ENCODE measurements around the gene HIC2. TPM values are rescaled to one million over a fixed set of nuclear protein-coding genes. Genes with fewer than 3 reads are reported as not detected.
A peak's percentile ranks its signal among the peaks of the same experiment; 100 is the strongest.
"Not testable (repeated sequence)": the region's sequence is repeated elsewhere in the genome, so short reads cannot be mapped to it uniquely, and the experiment has no call there.

HIC2 gene
- total RNA-seq, 4 donors from 2014 or later, result 3.7 to 7.3 (median 5.4) TPM

DNA sequence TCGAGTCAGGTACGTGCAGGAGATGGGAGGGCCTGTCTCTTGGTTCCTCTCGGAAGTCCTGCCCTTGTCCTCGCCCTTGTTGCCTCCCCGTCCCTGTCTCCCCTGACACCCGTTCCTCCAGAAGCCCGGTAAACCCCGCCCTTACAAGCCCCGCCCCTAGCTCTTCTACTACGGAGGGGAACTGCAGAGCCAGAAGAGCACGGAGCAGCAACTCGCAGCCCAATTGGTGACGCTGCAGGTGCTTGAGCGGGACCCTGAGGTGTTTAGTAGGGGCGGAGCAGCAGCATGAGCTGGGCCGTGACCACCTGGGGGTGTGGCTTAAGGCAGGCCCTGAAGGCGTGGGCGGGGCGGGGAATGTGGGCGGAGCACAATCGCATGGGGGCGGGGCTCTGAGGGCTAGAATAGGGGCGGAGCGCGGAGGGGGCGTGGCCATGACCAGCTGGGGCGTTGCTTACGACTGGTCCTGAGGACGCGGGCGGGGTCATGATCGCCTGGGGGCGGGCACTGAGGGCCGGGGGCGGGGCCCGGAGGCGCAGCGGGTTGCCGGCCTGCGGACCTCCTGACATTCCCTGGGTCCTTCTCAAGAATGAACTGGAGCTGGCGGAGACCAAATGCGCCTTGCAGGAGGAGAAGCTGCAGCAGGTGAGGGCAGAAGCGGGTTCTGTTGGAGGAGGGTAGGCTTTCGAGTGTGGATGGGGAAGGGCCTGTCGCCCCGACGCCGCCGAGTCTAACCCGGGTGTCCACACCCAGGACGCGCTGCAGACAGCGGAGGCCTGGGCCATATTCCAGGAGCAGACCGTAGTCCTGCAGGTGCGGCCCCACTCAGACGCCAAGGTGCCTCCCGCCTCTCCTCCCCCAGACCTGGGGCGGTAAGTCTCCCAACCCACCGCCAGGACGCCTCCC is 51.3 kb downstream of the HIC2 start:
- H3K27me3 ChIP-seq; DNase-seq (ENCODE audit: extremely low spot score); H3K36me3 ChIP-seq; intact Hi-C loops (cut with DNase I); H3K4me1 ChIP-seq; H3K9me3 ChIP-seq: not testable (repeated sequence)
- WGBS, result 3% methylated on average over 8 of the region's 60 CpGs
- H3K27ac ChIP-seq (replicated peaks in 1 of 4), result peak overlapping the region; percentile 63 to 75 (median 71)
- peak overlapping the region; percentile 47 to 63 (median 52) for H3K4me3 ChIP-seq

DNA sequence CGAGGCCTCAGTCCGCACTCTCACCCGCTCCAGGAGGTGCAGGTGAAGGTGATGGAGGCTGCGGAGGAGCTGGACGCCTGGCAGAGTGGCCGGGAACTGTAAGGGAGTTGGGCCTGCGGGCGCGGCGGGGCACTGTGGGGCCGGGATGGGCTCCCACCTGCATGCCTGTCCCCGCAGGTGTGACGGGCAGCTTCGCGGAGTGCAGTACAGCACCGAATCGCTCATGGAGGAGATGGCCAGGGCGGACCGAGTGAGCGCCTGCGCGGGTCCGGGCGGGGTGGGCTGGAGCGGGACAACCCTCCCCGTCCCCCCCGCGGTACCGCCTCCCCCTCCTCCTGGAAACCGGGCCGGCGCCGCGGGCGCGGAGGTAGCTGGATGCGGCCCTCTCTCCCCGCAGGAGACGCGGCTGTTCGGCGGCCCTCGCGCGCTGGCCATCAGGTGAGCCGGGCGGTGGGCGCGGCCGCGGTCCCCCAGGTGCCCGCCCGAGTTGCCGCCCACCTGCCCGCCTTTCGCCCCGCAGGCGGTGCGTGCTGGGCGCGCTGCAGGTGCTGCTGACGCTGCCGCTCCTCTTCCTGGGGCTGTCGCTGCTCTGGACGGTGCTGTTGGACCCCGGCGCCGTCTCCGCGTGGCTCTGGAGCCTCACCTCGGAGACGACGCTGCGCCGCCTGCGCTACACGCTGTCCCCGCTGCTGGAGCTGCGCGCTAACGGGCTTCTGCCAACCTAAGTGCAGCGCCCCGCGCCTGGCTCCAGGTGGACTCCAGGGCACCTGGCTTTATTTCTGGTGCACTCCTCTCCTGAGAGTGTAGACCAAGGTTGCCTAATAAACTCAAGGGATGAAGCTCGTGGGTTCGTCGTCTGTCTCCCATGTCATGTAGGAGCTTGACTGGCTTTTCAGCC is 52.2 kb downstream of the HIC2 start:
- H3K27ac ChIP-seq (replicated peaks in 1 of 4); intact Hi-C loops (cut with DNase I); H3K9me3 ChIP-seq; H3K27me3 ChIP-seq; H3K36me3 ChIP-seq; H3K4me1 ChIP-seq; H3K4me3 ChIP-seq; DNase-seq (ENCODE audit: extremely low spot score): not testable (repeated sequence)
- WGBS, result no CpG with 5 or more reads among the region's 87 CpGs

DNA sequence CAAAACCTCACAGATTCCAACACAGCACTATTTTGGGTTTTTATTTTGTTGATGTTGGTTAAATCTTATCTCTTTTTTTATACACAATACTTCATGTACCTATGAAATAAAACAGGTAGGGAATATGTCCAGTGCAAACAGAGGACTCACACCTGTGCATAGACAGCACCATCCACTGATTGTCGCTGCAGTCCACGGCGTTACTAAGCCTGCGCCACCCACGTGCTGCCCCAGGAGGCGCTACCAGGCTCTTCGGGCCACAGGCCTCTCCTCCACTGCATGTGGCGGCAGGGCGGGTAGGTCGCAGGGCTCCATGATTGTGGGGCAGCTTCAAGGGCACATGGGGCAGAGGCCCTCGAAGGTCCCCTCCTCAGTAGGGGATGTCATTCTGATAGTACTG is 55.8 kb downstream of the HIC2 start:
- H3K27ac ChIP-seq (replicated peaks in 1 of 4); H3K27me3 ChIP-seq; H3K4me3 ChIP-seq; DNase-seq (ENCODE audit: extremely low spot score); intact Hi-C loops (cut with DNase I); H3K9me3 ChIP-seq; H3K36me3 ChIP-seq; H3K4me1 ChIP-seq: not testable (repeated sequence)
- WGBS, result no CpG with 5 or more reads among the region's 11 CpGs

DNA sequence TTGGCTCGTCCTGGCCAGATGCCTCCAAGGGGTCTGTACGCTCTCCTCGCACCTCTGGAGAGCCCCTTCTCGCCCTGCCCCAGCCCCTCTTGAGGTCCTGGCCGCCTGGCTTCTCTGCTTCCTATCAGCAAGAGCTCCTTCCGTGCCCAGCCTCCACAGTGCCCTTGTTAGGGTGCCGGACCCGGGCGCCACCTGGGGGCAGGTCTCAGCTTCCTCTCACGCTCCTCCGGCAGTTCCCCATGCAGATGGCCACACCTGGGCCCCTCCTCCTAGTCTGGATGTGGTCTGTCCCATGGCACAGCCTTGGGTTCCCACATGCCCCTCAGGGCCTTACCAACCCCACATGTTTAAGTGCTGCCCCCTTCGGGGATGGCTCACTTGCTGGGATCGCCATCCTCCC is 56.5 kb downstream of the HIC2 start:
- H3K27me3 ChIP-seq; intact Hi-C loops (cut with DNase I); DNase-seq (ENCODE audit: extremely low spot score); H3K9me3 ChIP-seq; H3K4me3 ChIP-seq; H3K4me1 ChIP-seq; H3K36me3 ChIP-seq; H3K27ac ChIP-seq (replicated peaks in 1 of 4): not testable (repeated sequence)
- no CpG with 5 or more reads among the region's 13 CpGs for WGBS

DNA sequence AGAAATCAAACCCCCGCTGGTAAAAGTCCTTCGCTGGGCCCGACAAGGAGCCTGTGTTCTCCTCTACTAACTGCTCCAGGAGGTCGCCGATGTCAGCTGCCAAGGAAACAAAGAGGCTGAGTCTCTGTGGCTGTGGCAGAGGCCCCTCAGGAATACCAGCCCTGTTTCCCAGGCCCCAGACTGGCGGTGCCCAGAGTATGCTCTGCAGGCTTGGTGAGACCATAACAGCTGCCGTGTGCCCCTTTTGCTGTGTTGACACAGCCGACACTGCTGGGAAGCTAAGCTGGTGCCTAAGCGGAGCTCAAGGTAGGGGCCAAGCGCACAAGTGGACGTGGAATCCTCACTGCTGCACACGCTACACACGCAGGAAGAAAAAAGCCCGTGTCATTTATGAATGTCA is 66.9 kb downstream of the HIC2 start:
- DNase-seq (ENCODE audit: extremely low spot score); H3K27me3 ChIP-seq; H3K9me3 ChIP-seq; intact Hi-C loops (cut with DNase I); H3K27ac ChIP-seq (replicated peaks in 1 of 4); H3K4me3 ChIP-seq; H3K4me1 ChIP-seq; H3K36me3 ChIP-seq: not testable (repeated sequence)
- no CpG with 5 or more reads among the region's 14 CpGs for WGBS

DNA sequence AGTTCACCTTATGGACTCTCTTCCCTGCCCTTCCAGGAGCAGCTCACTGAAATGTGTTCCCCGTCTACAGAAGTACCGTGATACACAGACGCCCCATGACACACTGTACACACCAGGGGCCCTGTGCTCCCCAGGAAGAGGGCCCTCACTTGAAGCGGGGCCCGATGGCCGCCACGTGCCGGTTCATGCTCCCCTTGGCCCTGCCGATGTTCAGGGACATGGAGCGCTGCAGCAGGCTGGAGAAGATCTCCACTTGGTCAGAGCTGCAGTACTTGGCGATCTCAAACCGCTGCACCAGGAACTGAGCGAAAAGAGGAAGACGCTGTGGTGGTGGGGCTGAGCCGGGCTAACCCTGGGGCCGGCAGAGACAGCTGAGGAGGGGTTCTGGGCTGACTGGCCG is 70.6 kb downstream of the HIC2 start:
- no CpG with 5 or more reads among the region's 17 CpGs for WGBS
- H3K27ac ChIP-seq (replicated peaks in 1 of 4); intact Hi-C loops (cut with DNase I); DNase-seq (ENCODE audit: extremely low spot score); H3K36me3 ChIP-seq; H3K27me3 ChIP-seq; H3K9me3 ChIP-seq; H3K4me3 ChIP-seq; H3K4me1 ChIP-seq: not testable (repeated sequence)

DNA sequence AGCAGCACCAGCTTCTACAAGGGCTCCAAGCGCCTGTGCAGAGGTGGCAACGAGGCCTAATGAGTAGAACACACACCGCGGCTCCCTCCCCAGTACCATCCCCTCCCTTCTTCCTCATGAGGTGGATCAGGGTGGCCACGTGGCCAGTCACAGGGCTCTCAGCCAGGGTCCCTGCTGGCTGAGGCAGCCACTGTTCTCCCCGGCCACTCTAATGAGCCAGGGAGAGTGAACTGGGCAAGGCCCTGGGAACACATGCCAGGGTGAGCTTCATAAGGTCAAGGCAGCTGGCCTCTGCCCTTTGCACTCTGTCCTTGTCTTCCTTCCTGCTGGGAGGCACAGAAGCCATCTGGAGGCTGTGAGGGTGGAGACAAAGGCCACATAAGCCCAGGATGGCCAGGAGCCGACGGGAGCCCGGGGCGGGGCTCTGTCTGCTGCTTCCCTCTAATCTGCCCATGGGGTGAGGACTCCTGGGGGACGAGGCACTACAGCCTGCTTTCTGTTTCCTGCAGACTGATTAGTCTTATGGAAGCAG is 72.0 kb downstream of the HIC2 start:
- intact Hi-C loops (cut with DNase I); DNase-seq (ENCODE audit: extremely low spot score); H3K4me3 ChIP-seq; H3K9me3 ChIP-seq; H3K4me1 ChIP-seq; H3K27me3 ChIP-seq; H3K36me3 ChIP-seq; H3K27ac ChIP-seq (replicated peaks in 1 of 4): not testable (repeated sequence)
- no CpG with 5 or more reads among the region's 11 CpGs for WGBS

DNA sequence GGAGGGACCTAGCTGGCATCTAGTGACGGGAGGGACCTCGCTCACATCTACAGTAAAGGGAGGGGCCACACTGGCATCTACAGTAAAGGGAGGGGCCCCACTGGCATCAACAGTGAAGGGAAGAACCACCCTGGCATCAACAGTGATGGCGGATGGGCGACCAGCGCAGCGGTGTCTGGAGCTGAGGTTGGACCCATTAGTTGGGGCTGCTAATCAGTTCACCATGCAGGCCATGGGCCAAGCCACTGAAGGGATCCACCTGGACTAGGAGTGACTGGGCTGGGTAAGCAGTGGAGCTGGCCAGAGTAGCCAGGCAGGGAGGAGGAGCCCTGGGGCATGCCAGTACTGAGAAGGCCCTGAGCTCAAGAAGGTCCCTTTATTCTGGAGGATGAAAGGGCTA is 73.4 kb downstream of the HIC2 start:
- intact Hi-C loops (cut with DNase I); H3K36me3 ChIP-seq; H3K27ac ChIP-seq (replicated peaks in 1 of 4); H3K9me3 ChIP-seq; H3K4me1 ChIP-seq; H3K27me3 ChIP-seq; H3K4me3 ChIP-seq: not testable (repeated sequence)
- WGBS, result 98% methylated on average over 6 of the region's 6 CpGs
- peak; percentile 62 for DNase-seq (ENCODE audit: extremely low spot score)

DNA sequence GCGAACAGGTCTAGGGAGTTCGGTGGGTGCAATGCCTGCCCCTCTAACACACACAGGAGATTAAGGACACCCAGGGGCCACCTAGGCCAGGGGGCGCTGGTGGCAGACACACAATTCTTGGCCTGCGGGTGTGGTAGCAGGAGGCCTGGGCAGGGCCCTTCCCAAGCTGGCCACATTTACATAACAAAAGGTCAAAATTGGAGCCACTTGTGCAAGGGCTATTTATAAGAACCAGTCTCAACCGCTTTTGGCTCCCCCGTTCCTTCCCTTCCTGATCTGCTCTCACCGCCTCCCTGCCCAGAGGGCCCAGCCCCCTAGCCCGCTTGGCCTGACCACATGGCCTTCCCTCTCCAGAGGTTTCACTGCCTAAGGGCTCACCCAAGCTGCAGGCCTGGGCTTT is 75.1 kb downstream of the HIC2 start:
- DNase-seq (ENCODE audit: extremely low spot score); intact Hi-C loops (cut with DNase I); H3K9me3 ChIP-seq; H3K36me3 ChIP-seq; H3K27me3 ChIP-seq; H3K4me3 ChIP-seq; H3K4me1 ChIP-seq; H3K27ac ChIP-seq (replicated peaks in 1 of 4): not testable (repeated sequence)
- no CpG with 5 or more reads among the region's 8 CpGs for WGBS

DNA sequence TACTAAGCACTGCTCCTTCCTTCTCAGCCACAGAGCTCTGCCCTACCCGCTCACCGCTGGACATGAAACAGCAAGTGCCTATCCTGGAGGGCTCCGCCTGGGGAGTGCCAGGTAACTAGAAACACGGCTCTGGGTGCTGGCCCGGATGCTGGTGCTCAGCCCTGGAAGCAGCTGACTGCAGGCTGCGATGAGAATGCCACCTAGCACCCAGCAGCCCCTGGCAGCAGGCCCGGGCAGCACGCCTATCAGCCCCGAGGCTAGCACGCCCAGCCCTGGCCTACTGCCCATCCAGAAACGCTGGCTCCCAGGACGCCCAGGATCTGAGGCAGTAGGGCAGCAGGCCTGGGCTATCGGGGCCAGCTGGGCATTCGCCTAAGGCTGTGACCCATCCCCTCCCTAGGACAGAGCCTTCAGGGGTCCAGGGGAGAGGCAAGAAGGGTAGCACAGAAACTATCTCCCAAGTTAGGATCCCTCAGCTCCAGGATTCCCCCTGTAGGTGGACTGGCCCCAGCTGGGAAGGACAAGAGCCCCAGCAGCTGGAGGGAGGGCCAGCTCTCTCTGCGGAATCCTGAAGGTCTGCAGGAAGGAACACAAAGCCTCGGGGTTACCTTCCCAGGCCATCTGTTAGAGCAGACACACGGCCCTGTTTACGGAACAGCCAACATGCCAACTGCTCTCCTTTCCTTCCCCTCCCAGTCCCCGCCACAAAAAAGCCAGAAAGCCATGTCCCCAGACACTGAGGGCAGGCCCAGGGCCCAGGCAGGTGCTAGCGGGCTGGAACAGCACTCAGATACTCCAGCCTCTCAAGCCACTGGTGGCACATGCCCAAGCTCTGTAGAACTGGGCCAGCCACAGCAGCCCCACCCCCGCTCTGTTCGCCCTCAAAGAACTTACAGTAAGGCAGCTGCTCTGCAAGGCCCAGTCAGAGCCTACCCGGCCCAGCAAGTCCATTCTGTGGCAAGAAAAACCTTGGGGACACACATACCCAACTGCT is 76.9 kb downstream of the HIC2 start:
- H3K27me3 ChIP-seq; H3K4me3 ChIP-seq; H3K36me3 ChIP-seq; H3K27ac ChIP-seq (replicated peaks in 1 of 4); DNase-seq (ENCODE audit: extremely low spot score); H3K4me1 ChIP-seq; H3K9me3 ChIP-seq; intact Hi-C loops (cut with DNase I): not testable (repeated sequence)
- WGBS, result no CpG with 5 or more reads among the region's 23 CpGs

DNA sequence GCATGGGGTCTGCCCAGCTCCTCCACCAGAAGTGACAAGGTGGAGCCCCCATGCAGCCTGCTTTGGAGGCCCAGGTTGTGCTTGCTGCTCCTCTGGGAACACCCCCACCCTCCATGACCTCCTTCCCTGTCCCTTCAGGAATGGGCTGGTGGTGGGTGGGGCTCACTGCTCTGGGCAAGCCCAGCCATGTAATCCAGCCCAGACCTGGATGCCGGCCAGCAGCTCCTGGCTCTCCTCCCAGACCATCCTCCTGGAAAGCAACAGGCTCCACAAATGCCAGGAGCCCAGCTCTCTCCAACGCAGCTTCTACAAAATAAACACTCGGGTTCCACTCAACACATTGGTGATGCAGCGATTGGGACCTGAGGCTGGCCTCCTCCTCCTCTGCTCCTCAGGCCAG is 80.8 kb downstream of the HIC2 start:
- H3K27ac ChIP-seq (replicated peaks in 1 of 4); H3K4me3 ChIP-seq; intact Hi-C loops (cut with DNase I); H3K4me1 ChIP-seq; DNase-seq (ENCODE audit: extremely low spot score); H3K9me3 ChIP-seq; H3K27me3 ChIP-seq; H3K36me3 ChIP-seq: not testable (repeated sequence)
- WGBS, result no CpG with 5 or more reads among the region's 4 CpGs

DNA sequence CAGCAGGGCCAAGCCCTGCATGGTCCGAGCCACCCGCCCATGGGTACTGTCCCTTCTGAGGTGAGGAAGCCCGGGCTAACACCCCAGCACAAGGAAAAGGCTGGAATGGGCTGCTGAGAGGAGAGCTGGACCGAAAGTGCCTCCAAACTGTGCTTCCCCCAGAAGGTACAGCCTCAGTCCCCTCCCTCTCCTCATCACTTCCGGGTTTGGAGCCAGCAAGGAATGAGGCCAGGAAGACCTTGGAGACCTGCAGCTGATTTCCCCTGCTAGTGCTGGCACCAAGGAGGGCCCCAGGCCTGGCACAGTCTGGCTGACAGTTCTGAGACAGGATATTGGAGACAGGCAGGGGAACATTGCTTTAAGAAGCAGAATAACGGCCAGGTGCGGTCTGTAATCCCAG is 81.3 kb downstream of the HIC2 start:
- DNase-seq (ENCODE audit: extremely low spot score); H3K27ac ChIP-seq (replicated peaks in 1 of 4); H3K36me3 ChIP-seq; H3K4me3 ChIP-seq; intact Hi-C loops (cut with DNase I); H3K27me3 ChIP-seq; H3K4me1 ChIP-seq; H3K9me3 ChIP-seq: not testable (repeated sequence)
- WGBS, result no CpG with 5 or more reads among the region's 7 CpGs

All from esophagus muscularis mucosa (tissue), 4 donors.